BJ (cell line): Measurements from ENCODE around the gene ZBTB18. TPM values are rescaled to one million over a fixed set of nuclear protein-coding genes. Genes with fewer than 3 reads are reported as not detected.

ENCODE experiments used
- CTCF ChIA-PET: fragments of 350-600 bp; formaldehyde crosslinking; extraction: SDS; loops from one replicate; lab custom pipeline; 2021; ENCODE audit warnings: antibody characterized with exemption, inconsistent platforms; lab: Yijun Ruan, JAX
- POLR2A ChIA-PET: fragments of 300-600 bp; sonication (Branson Sonifier 250); formaldehyde crosslinking; extraction: SDS; loops from one replicate; lab custom pipeline; 2021; ENCODE audit warnings: antibody characterized with exemption; lab: Charles Lee
- DNase-seq: peaks from one replicate; pipeline ENCODE4 v3.0.0-alpha.2; 2011; ENCODE audit warnings: low read depth
- H3K27me3 ChIP-seq: 2 replicates; pipeline ENCODE4 v1.6.0; 2011; ENCODE audit warnings: low read length; ENCODE audit not compliant: control insufficient read depth, insufficient read depth
- H3K36me3 ChIP-seq: 2 replicates; pipeline ENCODE4 v1.5.1; 2011; ENCODE audit warnings: low read length; ENCODE audit not compliant: control insufficient read depth, insufficient read depth
- H3K4me3 ChIP-seq: 2 replicates; pipeline ENCODE4 v1.5.1; 2011; ENCODE audit warnings: low read depth, mild to moderate bottlenecking, control low read depth, low read length
- polyA plus RNA-seq: library from polyadenylated mRNA; depleted of rRNA; stranded (reverse); fragments of >200 nt; gene quantifications from 2 replicates; pipeline ENCODE4 v1.2.3, GENCODE V29; 2011
- TF ChIP-seq, protein P1 (sequence below): IDR thresholded peaks from 2 replicates; pipeline ENCODE4 v1.5.1; 2011; ENCODE audit warnings: low read depth, mild to moderate bottlenecking, control low read depth, inconsistent platforms, low read length, moderate library complexity; ENCODE audit not compliant: insufficient read depth

The ZBTB18 gene
- polyA plus RNA-seq, 1 experiment: 12.7 TPM

DNA sequence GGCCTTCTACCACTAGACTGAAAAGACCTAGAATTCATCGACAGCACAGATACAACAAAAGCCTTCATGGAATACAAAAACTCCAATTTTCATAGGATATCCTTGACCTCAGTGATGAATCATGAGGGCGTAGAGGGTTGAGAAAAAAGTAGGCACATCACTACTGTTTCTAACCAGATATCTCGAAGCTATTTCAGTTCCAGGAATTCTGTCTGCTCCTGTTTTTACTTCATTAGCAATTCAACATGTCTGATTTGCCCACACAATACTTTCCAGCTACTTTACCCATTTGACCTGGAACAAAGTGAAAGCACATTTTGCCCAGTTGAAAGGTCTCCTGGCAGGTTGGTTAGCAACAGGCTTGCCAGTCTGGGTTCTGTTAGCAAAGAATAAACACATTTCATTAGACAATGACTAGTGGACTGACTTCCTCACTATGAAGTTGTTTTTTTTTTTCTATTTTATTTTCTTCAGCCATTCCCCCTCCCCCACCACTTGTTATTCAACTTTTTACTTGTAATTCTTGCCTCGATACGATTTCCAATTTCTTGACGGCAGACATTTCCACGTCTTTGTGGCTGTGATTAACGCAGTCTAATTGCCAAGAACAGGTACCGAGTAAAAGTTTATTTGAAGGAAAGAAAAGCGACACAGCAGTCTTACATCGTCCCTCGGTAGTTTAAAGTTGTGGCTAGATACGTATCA is 4.0 kb upstream of the ZBTB18 start:
- POLR2A ChIA-PET: no interaction called here
- TF ChIP-seq, protein P1, sequence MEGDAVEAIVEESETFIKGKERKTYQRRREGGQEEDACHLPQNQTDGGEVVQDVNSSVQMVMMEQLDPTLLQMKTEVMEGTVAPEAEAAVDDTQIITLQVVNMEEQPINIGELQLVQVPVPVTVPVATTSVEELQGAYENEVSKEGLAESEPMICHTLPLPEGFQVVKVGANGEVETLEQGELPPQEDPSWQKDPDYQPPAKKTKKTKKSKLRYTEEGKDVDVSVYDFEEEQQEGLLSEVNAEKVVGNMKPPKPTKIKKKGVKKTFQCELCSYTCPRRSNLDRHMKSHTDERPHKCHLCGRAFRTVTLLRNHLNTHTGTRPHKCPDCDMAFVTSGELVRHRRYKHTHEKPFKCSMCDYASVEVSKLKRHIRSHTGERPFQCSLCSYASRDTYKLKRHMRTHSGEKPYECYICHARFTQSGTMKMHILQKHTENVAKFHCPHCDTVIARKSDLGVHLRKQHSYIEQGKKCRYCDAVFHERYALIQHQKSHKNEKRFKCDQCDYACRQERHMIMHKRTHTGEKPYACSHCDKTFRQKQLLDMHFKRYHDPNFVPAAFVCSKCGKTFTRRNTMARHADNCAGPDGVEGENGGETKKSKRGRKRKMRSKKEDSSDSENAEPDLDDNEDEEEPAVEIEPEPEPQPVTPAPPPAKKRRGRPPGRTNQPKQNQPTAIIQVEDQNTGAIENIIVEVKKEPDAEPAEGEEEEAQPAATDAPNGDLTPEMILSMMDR: no peak
- Histone ChIP-seq H3K36me3 (no peaks in the 10 kb centered on the region), H3K27me3 (peaks cover 4% of the 10 kb centered on the region), H3K4me3 (peak overlapping the region; percentile 68)
- DNase-seq: no peak
- CTCF ChIA-PET: interaction anchor here (0.6 to 1.3 kb wide), 4 partner anchors 12 to 701 kb away, joined by 3 to 4 read pairs (median 3); no protein-coding TSS in a partner anchor

DNA sequence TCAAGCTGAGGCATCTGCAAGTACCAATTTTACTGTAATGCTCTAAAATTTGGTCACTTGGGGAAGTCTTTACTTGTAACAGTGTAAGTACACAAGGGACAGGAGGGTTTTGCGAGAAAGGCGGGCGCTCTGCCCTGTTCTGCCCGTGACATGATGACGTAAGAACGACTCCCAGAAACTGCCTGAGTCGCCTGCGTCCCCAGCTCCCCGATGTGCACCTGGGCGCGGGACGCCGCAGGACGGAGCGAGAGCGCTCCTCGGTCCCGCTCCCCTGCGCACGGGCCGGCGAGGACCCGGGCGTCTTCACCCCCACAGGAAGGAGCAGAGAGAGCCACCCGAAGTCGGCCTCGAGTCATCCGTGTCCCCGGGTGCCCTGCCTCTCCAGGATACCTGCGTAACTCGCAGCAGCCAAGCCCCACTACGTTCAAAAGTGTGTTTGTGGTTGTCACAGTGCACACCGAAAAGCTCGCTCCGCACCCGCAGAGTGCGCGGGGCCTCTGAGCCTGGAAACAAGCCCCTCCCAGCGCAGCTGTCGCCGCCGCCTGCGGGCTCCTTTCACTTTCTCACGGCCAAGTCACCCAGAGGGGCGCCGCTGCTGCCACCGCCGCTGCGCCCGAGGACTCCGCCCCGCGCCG is 3.3 kb upstream of the ZBTB18 start:
- TF ChIP-seq, protein P1: no peak
- ChIA-PET CTCF (interaction anchor here (0.7 to 1.3 kb wide), 3 partner anchors 13 to 251 kb away, joined by 3 to 4 read pairs (median 3); no protein-coding TSS in a partner anchor), POLR2A (interaction anchor here (0.6 to 0.7 kb wide), 4 partner anchors 18 to 720 kb away, joined by 3 to 11 read pairs (median 8); no protein-coding TSS in a partner anchor)
- Histone ChIP-seq H3K36me3 (no peaks in the 10 kb centered on the region), H3K27me3 (peaks cover 2% of the 10 kb centered on the region), H3K4me3 (peak overlapping the region; percentile 68)
- no peak for DNase-seq

DNA sequence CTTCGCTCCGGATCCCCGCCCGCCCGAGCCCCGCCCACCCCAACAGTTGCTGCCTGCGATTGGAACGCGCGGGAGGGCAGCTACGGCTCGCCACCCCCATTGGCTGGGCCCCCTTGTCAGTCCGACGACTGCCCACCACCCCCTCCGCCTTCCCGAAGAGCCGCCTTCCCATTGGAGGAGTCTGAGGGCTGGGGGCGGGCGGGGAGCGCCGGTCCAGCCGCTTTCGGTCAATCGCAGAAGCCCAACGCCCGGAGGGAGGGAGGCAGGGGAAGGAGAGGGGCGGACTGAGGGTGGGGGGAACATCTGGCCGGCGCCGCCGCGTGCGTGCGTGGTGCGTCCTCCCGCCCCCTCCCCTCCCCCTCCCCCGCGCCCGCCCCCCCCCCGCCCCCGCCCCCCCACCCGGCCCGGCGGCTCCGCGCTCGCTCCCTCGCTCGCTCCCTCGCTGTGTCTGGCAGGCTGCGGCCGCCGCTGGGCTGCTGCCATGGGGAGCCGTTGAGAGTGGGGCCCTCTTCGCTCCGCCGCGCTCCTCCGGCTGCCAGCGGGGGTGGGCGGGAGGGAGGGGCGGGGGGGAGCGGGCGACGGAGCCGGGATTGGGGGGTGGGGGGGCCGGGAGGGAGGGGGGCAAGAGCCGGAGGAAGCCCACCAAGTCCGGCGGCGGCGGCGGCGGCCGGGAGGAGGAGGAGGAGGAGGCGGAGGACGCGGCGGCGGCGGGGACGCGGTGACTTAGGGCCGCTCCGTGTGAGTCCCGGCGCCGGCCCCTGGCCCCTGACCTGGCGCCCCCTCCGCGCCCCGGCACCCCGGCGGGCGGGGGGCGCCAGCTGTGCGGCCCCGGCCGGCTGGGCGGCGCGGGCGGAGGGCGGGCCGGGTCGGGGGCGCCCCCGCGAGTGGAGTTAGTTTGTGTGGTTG is 2.6 kb upstream of the ZBTB18 start:
- TF ChIP-seq, protein P1: no peak
- CTCF ChIA-PET: interaction anchor here (0.5 to 1.3 kb wide), 2 partner anchors 251 to 775 kb away, joined by 3 to 4 read pairs; no protein-coding TSS in a partner anchor

DNA sequence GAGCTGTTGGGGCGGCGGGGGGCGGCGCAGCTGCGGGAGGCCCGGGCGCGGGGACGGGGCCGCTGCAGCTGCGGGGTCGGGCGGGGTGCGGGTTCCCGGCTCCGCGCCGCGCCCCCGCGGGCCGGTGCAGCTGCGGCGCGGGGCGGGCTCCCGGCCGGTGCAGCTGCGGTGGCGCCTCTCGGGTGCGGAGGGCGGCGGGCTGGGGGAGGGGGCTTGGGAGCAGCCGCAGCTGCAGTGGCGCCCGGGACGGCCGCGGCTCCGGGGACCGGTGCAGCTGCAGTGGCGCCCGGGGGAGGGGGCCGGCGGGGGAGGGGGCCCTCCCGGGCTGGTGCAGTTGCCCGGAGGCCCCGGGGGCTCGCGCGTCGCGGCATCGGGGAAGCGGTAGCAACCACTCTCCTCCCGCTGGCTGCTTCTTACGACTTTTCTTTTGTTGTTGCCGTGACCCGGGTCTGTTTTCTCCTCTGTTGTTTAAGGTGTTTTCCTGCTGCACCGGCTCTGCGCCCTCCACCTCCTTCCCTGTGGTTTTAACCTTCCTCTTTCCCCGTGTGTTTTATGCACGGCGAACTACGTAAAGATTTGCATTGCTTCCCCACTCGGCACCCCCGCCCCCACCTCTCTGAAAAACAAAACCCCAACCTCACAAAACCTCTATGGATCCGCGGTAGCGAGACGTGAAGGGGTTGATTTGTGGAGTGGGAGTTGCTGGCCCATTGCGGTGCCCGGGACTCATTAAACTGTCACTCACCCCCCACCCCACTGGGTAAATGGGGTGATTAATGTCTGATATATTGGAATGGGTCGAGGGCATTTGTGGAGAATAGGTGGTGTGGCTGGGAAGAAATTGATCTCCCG is 1.7 kb upstream of the ZBTB18 start:
- no peak for DNase-seq
- Histone ChIP-seq H3K27me3 (no peaks in the 10 kb centered on the region), H3K36me3 (peaks cover 3% of the 10 kb centered on the region), H3K4me3 (peak overlapping the region; percentile 84)
- CTCF ChIA-PET: interaction anchor here (0.5 kb wide), 1 partner anchor 775 kb away, joined by 3 read pairs; no protein-coding TSS in a partner anchor
- TF ChIP-seq, protein P1: no peak
- POLR2A ChIA-PET: interaction anchor here (0.6 kb wide), 1 partner anchor 165 kb away, joined by 5 read pairs; no protein-coding TSS in a partner anchor

More for the DNA sequence above, 2.6 kb upstream of the ZBTB18 start:
- POLR2A ChIA-PET: interaction anchor here (0.6 to 0.7 kb wide), 5 partner anchors 17 to 721 kb away, joined by 3 to 11 read pairs (median 6); no protein-coding TSS in a partner anchor
- peaks cover 2% of the 10 kb centered on the region for H3K27me3 ChIP-seq
- DNase-seq: peak; percentile 95
- no peaks in the 10 kb centered on the region for H3K36me3 ChIP-seq
- H3K4me3 ChIP-seq: peak overlapping the region; percentile 84
